ENCODE results near the gene RAB33B.
"Not testable (repeated sequence)": the region's sequence is repeated elsewhere in the genome, so short reads cannot be mapped to it uniquely, and the experiment has no call there.

The RAB33B gene

GRCh38 chr4:139464512-139464911, 10.6 kb downstream of the RAB33B start:
- DNase-seq (ENCODE audit: low read depth) = not testable (repeated sequence)

GRCh38 chr4:139465922-139466321, 12.0 kb downstream of the RAB33B start:
- no peak for DNase-seq (ENCODE audit: low read depth)

GRCh38 chr4:139468756-139469155, 14.8 kb downstream of the RAB33B start:
- DNase-seq (ENCODE audit: low read depth) = not testable (repeated sequence)

GRCh38 chr4:139469216-139469615, 15.3 kb downstream of the RAB33B start:
- no peak for DNase-seq (ENCODE audit: low read depth)

GRCh38 chr4:139469869-139470268, 15.9 kb downstream of the RAB33B start:
- no peak for DNase-seq (ENCODE audit: low read depth)

- DNase-seq (ENCODE audit: low read depth) = no peak
Measured at GRCh38 chr4:139470295-139470694, 16.4 kb downstream of the RAB33B start.

GRCh38 chr4:139470997-139471665, 17.2 kb downstream of the RAB33B start:
- DNase-seq (ENCODE audit: low read depth) = no peak

GRCh38 chr4:139472852-139473251, 18.9 kb downstream of the RAB33B start:
- DNase-seq (ENCODE audit: low read depth) = no peak

- DNase-seq (ENCODE audit: low read depth) = no peak
Measured at GRCh38 chr4:139476363-139476762, 22.4 kb downstream of the RAB33B start.

GRCh38 chr4:139481465-139481864, 27.5 kb downstream of the RAB33B start:
- DNase-seq (ENCODE audit: low read depth) = no peak

- DNase-seq (ENCODE audit: low read depth) = no peak
Measured at GRCh38 chr4:139483000-139483399, 29.1 kb downstream of the RAB33B start.

GRCh38 chr4:139484783-139485311, 30.9 kb downstream of the RAB33B start:
- DNase-seq (ENCODE audit: low read depth) = no peak

GRCh38 chr4:139488442-139488841, 34.5 kb downstream of the RAB33B start:
- DNase-seq (ENCODE audit: low read depth) = no peak

GRCh38 chr4:139489638-139490037, 35.7 kb downstream of the RAB33B start:
- DNase-seq (ENCODE audit: low read depth) = no peak

GRCh38 chr4:139492429-139492828, 38.5 kb downstream of the RAB33B start:
- no peak for DNase-seq (ENCODE audit: low read depth)

- no peak for DNase-seq (ENCODE audit: low read depth)
Measured at GRCh38 chr4:139493176-139493575, 39.3 kb downstream of the RAB33B start.

- DNase-seq (ENCODE audit: low read depth) = no peak
Measured at GRCh38 chr4:139499186-139499585, 45.3 kb downstream of the RAB33B start.

- DNase-seq (ENCODE audit: low read depth) = no peak
Measured at GRCh38 chr4:139501117-139501516, 47.2 kb downstream of the RAB33B start.

GRCh38 chr4:139501527-139501926, 47.6 kb downstream of the RAB33B start:
- no peak for DNase-seq (ENCODE audit: low read depth)

- no peak for DNase-seq (ENCODE audit: low read depth)
Measured at GRCh38 chr4:139501927-139502899, 48.3 kb downstream of the RAB33B start.

GRCh38 chr4:139503622-139504166, 49.8 kb downstream of the RAB33B start:
- no peak for DNase-seq (ENCODE audit: low read depth)

GRCh38 chr4:139506774-139507173, 52.9 kb downstream of the RAB33B start:
- DNase-seq (ENCODE audit: low read depth) = no peak
